Natural killer cell (primary cell): Measurements from ENCODE around the gene ALOX15B. TPM values are rescaled to one million over a fixed set of nuclear protein-coding genes. Genes with fewer than 3 reads are reported as not detected.

Source experiments
- ATAC-seq, 3 donors: fragments of 150-1000 bp in 2 of 3; fragments of 200-7000 bp in 1 of 3; cut with Tn5 transposase; 1 replicate in 1 of 3; 2 replicates in 2 of 3; pipeline ENCODE4 v1.10.0; 2021; ENCODE audit warnings: mild to moderate bottlenecking in 2 of 3, moderate library complexity in 2 of 3
- DNase-seq, 2 donors: peaks; one replicate each; pipeline versions ENCODE4 v3.0.0 to v3.0.0-alpha.2; 2013 to 2021; ENCODE audit warnings: mixed read lengths in 1 of 2
- H3K27ac ChIP-seq: one replicate; pipeline ENCODE4 v1.5.1; 2013; ENCODE audit warnings: mild to moderate bottlenecking, low read length
- H3K27me3 ChIP-seq: one replicate; pipeline ENCODE4 v1.6.1; 2013; ENCODE audit warnings: low read length; ENCODE audit not compliant: control insufficient read depth, insufficient read depth
- H3K36me3 ChIP-seq: one replicate; pipeline ENCODE4 v1.6.1; 2013; ENCODE audit warnings: low read length; ENCODE audit not compliant: control insufficient read depth, insufficient read depth
- H3K4me1 ChIP-seq: one replicate; pipeline ENCODE4 v1.6.1; 2013; ENCODE audit warnings: low read length; ENCODE audit not compliant: control insufficient read depth, insufficient read depth
- H3K4me3 ChIP-seq: one replicate; pipeline ENCODE4 v1.5.1; 2013; ENCODE audit warnings: low read length
- H3K9me3 ChIP-seq: one replicate; pipeline ENCODE4 v1.6.1; 2013; ENCODE audit warnings: low read length; ENCODE audit not compliant: control insufficient read depth, insufficient read depth
- H3K27ac Mint-ChIP-seq, 2 donors: one replicate each; pipeline ENCODE4 v1.8.0; 2022; ENCODE audit warnings: mild to moderate bottlenecking in 2 of 2, mixed read lengths in 2 of 2, moderate library complexity in 1 of 2
- H3K27me3 Mint-ChIP-seq, 2 donors: one replicate each; pipeline ENCODE4 v1.8.0; 2022; ENCODE audit warnings: low read depth in 2 of 2, mixed read lengths in 2 of 2
- H3K36me3 Mint-ChIP-seq: one replicate; pipeline ENCODE4 v1.8.0; 2022; ENCODE audit warnings: mixed read lengths
- H3K4me1 Mint-ChIP-seq, 2 donors: one replicate each; pipeline ENCODE4 v1.8.0; 2022; ENCODE audit warnings: mixed read lengths in 2 of 2
- H3K4me3 Mint-ChIP-seq: one replicate; pipeline ENCODE4 v1.8.0; 2022; ENCODE audit warnings: mild to moderate bottlenecking, moderate library complexity, mixed read lengths
- H3K9me3 Mint-ChIP-seq, 2 donors: one replicate each; pipeline ENCODE4 v1.8.0; 2022; ENCODE audit warnings: mixed read lengths in 2 of 2
- WGBS: methylation state at CpG from one replicate; pipeline ENCODE4 v1.1.7; 2013; ENCODE audit warnings: missing lambda C conversion rate; ENCODE audit not compliant: insufficient coverage; 5-methylcytosine and 5-hydroxymethylcytosine counted together
- intact Hi-C: fragments of 100-400 bp; cut with micrococcal nuclease; formaldehyde crosslinking; loops from one replicate; pipeline ENCODE4 v1.14.2; 2022
- total RNA-seq, 4 donors: library from RNA; stranded (reverse); fragments of 120-200 nt in 1 of 4; gene quantifications; one replicate each; pipeline versions ENCODE4 v1.2.3 to v1.2.4, GENCODE V29; 2013 to 2022
- TF ChIP-seq, protein P1 (sequence below): fragments of 200-600 bp; IDR thresholded peaks from one replicate; pipeline ENCODE4 v1.8.0; 2022; ENCODE audit warnings: antibody characterized with exemption

ALOX15B gene
- total RNA-seq, 3 donors from 2014 or later (not counting 1 experiment from before 2014, with no cell fraction given), result not detected

DNA sequence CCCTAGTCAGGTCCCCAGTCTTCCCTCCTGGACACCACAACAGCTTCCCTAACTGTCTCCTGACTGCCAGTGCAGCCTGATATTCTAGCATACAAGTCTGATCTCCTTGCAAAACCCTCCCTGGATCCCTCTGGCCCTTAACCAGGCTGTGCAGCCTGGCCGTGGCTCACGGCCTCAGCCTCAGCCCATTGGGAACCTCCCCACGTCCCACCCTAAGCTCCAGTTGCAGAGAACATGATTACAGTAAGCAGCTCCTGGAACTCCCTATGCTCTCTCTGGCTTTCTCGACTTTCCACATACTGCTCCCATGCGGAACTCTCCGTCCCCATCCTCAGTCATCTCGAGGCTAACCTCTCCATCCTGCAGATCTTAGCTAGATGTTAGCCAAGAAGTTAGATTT, 35.7 kb downstream of the ALOX15B start:
- WGBS, result 74% methylated on average over 7 of the region's 7 CpGs
- H3K27ac ChIP-seq, result no peak overlapping the region
- Mint-ChIP-seq H3K9me3 (no peaks in the 10 kb centered on the region), H3K27me3 (peaks cover 45 to 52% of the 10 kb centered on the region in 2 donors), H3K36me3 (no peaks in the 10 kb centered on the region), H3K4me3 (no peak overlapping the region), H3K4me1 (peaks cover 16 to 36% of the 10 kb centered on the region in 2 donors), H3K27ac (peak overlapping the region in 1 of 2 donors; percentile 93)
- no peak for DNase-seq
- no peaks in the 10 kb centered on the region for H3K36me3 ChIP-seq
- no peaks in the 10 kb centered on the region for H3K9me3 ChIP-seq
- intact Hi-C loops, result no loop called here
- no peak overlapping the region for H3K4me3 ChIP-seq
- H3K27me3 ChIP-seq, result peaks cover 37% of the 10 kb centered on the region
- H3K4me1 ChIP-seq, result peaks cover 37% of the 10 kb centered on the region
- ATAC-seq, result no peak
- TF ChIP-seq, protein P1, sequence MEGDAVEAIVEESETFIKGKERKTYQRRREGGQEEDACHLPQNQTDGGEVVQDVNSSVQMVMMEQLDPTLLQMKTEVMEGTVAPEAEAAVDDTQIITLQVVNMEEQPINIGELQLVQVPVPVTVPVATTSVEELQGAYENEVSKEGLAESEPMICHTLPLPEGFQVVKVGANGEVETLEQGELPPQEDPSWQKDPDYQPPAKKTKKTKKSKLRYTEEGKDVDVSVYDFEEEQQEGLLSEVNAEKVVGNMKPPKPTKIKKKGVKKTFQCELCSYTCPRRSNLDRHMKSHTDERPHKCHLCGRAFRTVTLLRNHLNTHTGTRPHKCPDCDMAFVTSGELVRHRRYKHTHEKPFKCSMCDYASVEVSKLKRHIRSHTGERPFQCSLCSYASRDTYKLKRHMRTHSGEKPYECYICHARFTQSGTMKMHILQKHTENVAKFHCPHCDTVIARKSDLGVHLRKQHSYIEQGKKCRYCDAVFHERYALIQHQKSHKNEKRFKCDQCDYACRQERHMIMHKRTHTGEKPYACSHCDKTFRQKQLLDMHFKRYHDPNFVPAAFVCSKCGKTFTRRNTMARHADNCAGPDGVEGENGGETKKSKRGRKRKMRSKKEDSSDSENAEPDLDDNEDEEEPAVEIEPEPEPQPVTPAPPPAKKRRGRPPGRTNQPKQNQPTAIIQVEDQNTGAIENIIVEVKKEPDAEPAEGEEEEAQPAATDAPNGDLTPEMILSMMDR, result no peak

DNA sequence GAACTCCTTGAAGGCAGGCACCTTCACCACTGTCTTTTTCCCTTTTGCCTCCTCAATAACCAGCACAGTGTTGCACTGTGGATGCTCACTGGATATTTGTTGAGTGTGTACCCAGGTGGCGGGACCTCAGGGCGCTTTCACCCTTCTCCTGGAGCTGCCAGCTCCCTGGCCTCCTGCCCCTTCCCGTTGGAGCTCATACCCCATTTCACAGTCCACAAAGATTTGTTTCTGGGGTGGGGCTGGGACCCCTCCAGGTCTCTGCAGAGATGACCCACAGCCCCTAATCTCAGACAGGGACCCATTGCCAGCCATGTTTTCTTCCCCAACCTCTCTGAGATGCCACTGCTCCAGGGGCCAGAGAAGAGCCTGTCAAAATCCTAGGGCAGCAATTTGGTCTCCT, 36.2 kb downstream of the ALOX15B start:
- ATAC-seq, result no peak
- Histone ChIP-seq H3K4me3 (no peak overlapping the region), H3K27ac (no peak overlapping the region), H3K4me1 (peaks cover 38% of the 10 kb centered on the region), H3K27me3 (peaks cover 37% of the 10 kb centered on the region), H3K9me3 (no peaks in the 10 kb centered on the region), H3K36me3 (no peaks in the 10 kb centered on the region)
- TF ChIP-seq, protein P1, result no peak
- Mint-ChIP-seq H3K27me3 (peaks cover 45 to 52% of the 10 kb centered on the region in 2 donors), H3K9me3 (no peaks in the 10 kb centered on the region), H3K4me3 (peak overlapping the region; percentile 55), H3K4me1 (peaks cover 16 to 41% of the 10 kb centered on the region in 2 donors), H3K27ac (peak overlapping the region in 1 of 2 donors; percentile 93), H3K36me3 (no peaks in the 10 kb centered on the region)
- no peak for DNase-seq
- intact Hi-C loops, result no loop called here
- WGBS, result 90% methylated on average over 3 of the region's 3 CpGs

DNA sequence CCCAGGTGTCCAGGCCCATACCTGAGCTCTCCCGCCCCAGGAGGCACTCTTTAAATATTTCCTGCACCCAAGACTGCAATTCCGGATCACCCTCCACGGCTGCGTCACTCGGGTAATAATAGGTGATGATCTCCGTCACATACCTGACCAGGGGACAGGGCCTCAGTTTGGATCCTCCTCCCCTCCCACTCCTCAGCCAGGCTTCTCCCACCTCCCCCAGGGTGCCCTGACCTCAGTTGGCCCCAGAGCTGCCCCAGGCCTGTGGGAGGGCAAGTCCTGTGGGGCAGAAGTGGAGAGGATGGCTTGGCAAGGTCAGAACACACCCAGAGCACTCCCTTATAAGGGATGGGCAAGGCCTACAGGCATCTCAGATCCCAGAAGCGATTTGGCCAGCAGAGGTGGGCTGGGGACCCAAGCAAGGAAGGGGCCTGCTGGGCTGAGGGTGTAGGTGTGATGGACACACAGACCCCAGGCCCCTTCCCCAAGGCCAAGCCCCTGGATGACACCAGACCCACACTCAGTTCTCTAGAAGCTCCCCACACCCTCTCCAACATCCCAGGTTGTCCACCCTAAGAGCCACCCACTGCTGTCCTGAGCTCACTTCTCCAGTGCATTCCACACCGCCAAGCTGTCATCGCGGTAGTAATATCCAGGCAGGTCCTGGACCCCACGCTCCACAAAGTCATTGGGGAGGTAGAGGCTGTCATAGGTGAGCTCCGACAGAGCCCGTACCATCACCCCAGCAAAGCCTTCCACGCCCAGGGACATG, 36.9 kb downstream of the ALOX15B start:
- intact Hi-C loops, result no loop called here
- Mint-ChIP-seq H3K4me1 (peaks cover 16 to 45% of the 10 kb centered on the region in 2 donors), H3K9me3 (no peaks in the 10 kb centered on the region), H3K4me3 (peak overlapping the region; percentile 21), H3K27me3 (peaks cover 40 to 47% of the 10 kb centered on the region in 2 donors), H3K36me3 (no peaks in the 10 kb centered on the region), H3K27ac (peak overlapping the region in 1 of 2 donors; percentile 93)
- H3K4me3 ChIP-seq, result no peak overlapping the region
- TF ChIP-seq, protein P1, result no peak
- H3K27me3 ChIP-seq, result peaks cover 37% of the 10 kb centered on the region
- WGBS, result 95% methylated on average over 13 of the region's 14 CpGs
- no peaks in the 10 kb centered on the region for H3K36me3 ChIP-seq
- no peak for ATAC-seq
- DNase-seq, result no peak
- no peaks in the 10 kb centered on the region for H3K9me3 ChIP-seq
- H3K27ac ChIP-seq, result no peak overlapping the region
- peaks cover 44% of the 10 kb centered on the region for H3K4me1 ChIP-seq
